Fibroblast of pulmonary artery (primary cell): ENCODE measurements around the gene PDZD2.
A peak's percentile ranks its signal among the peaks of the same experiment; 100 is the strongest.

Source experiments
- DNase-seq: peaks from one replicate; pipeline ENCODE4 v3.0.0-alpha.2; 2010; ENCODE audit warnings: low read depth
- H3K4me3 ChIP-seq: replicated peaks from 2 replicates; pipeline ENCODE4 v1.5.1; 2011; ENCODE audit warnings: low read depth, mild to moderate bottlenecking, control low read depth, low read length, moderate library complexity
- TF ChIP-seq, protein P1 (sequence below): IDR thresholded peaks from 2 replicates; pipeline ENCODE4 v1.5.1; 2011; ENCODE audit warnings: mild to moderate bottlenecking, control low read depth, low read length, inconsistent platforms; ENCODE audit errors: missing control alignments

Gene PDZD2

DNA sequence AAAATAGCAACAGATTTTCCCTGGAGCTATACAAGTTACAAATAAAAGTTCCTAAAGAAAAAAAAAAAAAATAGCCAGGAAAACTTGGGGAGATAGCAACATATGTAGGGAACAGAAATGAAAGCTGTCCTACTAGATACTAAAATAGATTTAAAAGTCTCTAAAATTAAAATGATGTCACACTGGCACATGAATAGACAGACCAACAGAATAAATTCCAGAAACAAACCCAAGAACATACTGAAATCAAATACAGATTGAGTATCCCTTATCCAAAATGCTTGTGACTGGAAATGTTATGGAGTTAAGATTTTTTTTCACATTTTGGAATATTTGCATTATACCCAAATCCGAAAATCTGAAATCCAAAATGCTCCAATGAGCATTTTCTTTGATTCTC lies 511.4 kb downstream of the PDZD2 start:
- TF ChIP-seq, protein P1, sequence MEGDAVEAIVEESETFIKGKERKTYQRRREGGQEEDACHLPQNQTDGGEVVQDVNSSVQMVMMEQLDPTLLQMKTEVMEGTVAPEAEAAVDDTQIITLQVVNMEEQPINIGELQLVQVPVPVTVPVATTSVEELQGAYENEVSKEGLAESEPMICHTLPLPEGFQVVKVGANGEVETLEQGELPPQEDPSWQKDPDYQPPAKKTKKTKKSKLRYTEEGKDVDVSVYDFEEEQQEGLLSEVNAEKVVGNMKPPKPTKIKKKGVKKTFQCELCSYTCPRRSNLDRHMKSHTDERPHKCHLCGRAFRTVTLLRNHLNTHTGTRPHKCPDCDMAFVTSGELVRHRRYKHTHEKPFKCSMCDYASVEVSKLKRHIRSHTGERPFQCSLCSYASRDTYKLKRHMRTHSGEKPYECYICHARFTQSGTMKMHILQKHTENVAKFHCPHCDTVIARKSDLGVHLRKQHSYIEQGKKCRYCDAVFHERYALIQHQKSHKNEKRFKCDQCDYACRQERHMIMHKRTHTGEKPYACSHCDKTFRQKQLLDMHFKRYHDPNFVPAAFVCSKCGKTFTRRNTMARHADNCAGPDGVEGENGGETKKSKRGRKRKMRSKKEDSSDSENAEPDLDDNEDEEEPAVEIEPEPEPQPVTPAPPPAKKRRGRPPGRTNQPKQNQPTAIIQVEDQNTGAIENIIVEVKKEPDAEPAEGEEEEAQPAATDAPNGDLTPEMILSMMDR = no peak
- no peak overlapping the region for H3K4me3 ChIP-seq
- DNase-seq = no peak

DNA sequence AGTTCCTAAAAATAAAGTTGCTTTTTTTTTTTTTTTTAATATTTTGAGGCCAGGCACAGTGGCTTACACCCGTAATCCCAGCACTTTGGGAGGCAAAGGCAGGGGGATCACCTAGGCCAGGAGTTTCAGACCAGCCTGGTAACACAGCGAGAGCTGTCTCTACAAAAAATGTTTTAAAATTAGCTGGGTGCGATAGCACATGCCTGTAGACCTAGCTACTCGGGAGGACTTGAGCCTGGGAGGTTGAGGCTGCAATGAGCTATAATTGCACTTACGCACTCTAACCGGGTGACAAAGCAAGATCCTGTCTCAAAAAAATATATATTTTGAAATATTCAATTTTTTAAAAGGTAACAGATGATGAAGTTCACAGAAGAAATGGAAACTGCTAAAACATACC lies 512.3 kb downstream of the PDZD2 start:
- DNase-seq = no peak
- H3K4me3 ChIP-seq = no peak overlapping the region
- TF ChIP-seq, protein P1 = no peak

DNA sequence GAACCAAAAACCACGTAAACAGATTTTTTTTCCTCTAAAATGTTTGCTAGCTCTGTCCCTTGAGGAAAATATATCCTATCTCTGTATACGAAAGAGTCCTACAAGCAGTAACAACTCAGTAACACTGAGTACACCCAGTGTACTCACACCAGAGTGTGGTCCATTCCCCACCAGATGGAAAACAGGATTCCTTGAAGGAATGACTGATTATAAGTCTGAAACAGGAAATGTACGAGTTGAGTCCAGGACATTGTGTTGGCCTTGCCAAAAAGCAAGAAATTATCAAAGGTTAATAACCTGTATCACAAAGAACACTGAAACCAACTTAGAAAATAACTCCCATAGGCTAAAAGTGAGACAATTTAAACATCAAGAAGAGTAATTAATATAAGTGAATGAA lies 514.8 kb downstream of the PDZD2 start:
- peak; percentile 61 for DNase-seq
- no peak overlapping the region for H3K4me3 ChIP-seq
- TF ChIP-seq, protein P1 = no peak

DNA sequence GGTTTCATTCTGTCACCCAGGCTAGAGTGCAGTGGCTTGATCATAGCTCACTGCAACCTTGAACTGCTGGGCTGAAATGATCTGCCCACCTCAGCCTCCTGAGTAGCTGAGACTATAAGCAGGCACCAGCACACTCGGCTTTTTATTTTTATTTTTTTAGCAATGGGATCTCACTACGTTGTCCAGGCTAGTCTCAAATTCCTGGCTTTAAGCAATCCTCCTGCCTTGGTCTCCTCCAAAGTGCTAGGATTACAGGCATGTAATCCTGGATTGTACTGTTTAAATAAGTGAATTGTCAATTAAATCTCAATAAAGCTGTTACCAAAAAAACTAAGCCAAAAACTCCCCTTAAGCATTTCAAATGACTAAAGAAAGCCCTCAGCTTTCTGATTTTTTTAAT lies 516.3 kb downstream of the PDZD2 start:
- TF ChIP-seq, protein P1 = no peak
- H3K4me3 ChIP-seq = no peak overlapping the region
- DNase-seq = no peak

DNA sequence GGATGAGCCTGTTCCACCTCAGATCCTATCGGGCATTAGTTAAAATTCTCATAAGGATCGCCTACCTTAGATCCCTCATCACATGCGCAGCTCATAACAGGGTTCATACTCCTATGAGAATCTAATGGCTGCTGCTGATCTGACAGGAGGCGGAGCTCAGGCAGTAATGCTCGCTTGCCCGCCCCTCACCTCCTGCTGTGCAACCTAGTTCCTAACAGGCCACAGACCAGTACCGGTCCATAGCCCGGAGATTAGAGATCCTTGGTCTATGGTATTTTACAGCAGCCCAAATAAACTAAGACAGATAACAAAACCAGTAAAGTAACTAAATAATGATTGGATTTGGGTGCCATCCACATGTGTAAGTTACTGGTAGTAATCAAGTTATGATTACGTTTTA lies 517.7 kb downstream of the PDZD2 start:
- TF ChIP-seq, protein P1 = no peak
- no peak for DNase-seq
- H3K4me3 ChIP-seq = no peak overlapping the region

DNA sequence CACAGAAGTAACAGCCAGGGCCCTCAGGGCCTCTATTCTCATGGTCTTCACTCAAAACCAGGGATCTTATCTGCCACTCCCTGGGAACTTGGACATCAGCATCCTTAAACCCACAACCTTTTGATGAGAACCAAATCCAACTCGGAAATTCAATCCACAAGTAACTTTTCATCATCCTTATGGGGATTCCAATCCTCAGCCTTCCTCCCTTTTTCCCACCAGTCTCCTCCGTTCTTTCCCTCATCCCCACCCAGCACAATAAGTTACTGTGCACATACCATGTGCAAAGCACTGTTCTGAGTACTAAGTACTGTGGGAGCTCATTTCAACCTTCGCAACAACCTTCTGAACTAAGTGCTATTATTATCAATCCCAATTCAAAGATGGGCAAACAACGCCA lies 518.1 kb downstream of the PDZD2 start:
- no peak for DNase-seq
- TF ChIP-seq, protein P1 = no peak
- no peak overlapping the region for H3K4me3 ChIP-seq

DNA sequence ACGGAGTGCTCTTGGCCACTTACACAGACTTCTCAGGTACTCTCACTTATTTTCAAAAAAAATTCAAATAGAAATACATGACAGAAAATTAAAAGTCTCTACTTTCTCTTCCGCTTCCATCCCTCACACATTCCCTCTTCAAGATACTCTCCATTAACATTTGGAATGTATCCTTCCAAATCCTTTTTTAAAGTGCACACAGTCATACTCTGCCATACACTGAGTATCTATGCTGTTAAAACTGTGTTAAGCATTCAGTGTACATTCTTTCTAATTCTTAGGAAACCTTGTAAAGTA lies 519.7 kb downstream of the PDZD2 start:
- TF ChIP-seq, protein P1 = no peak
- no peak overlapping the region for H3K4me3 ChIP-seq
- DNase-seq = no peak
